GM19351 (cell line): Measurements from ENCODE around the gene PALD1.

Source experiments
- ATAC-seq: cut with Tn5 transposase; IDR thresholded peaks from one replicate; pipeline ENCODE4 v1.9.1; 2021; ENCODE audit warnings: mild to moderate bottlenecking, moderate library complexity; ENCODE audit not compliant: unreplicated experiment

The PALD1 gene

DNA sequence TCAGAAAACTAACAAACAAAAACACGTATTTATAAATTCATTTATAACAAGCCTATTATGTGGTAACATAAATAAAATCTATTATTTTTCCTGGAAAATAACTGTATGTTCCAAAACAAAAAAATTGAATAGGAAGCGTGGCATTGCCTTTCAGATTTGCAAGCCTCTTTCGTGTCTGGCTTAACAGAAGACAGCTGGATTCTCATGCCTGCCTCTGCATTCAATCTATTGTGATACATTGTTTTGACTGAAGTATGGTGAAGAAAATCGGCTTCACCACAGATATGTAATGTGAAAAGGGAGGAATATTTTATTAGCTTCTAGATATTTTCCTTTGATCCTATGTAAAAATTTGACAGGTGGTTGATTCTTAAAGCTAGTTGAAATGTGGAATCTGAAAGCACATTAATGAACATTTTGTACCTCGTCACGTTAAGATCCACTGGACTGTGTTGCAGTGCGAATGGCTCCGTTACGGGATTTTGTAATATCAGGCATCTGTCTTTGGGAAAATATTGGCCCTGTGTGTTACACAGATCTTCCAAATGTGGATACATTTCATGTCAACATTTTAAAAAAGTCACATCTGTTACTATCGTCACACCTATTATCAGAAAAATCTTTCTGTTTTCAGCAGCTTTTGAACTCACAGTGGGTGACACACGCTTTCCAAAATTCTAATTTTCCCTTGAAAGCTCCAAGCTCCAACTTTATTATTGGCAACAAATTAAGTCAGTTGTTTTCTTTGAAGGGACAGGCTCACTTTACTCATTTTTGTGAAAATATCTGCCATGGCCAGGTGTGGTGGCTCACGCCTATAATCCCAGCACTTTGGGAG lies 26.2 kb downstream of the PALD1 start:
- no peak for ATAC-seq

DNA sequence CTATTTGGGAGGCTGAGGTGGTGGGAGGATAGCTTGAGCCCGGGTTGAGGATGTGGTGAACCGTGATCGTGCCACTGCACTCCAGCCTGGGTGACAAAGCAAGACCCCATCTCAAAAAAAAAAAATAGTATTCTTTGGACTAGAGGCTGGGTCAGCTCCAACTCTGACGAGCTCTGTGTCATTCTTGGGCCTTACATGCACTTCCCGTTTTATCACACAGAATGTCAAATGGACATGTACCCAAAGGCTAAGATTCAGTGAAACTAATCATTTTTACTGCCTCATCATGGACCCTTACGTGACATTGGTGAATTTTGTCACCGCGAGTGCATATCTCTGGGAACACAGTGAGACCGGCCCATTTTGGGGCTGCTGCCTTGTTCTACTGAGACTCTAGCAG lies 27.3 kb downstream of the PALD1 start:
- no peak for ATAC-seq

DNA sequence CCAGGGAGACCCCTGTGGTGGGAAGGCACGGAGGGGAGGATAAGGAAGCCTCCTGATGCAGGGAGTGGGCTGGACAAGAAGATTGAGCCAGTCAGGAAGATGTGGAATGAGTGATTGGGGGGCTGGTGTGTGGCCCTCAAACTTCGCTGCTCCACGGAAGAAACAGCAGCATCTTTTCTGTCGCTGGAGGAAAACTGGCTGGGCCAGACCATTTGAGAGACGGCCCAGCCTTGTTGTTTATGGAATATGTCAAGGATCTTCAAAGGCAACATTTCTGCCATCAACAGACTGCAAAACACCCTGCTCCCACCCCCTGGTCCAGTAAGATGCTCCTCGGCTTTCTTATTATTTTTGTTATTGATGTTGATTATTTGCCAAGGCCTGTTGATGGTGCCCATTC lies 29.4 kb downstream of the PALD1 start:
- ATAC-seq: no peak

DNA sequence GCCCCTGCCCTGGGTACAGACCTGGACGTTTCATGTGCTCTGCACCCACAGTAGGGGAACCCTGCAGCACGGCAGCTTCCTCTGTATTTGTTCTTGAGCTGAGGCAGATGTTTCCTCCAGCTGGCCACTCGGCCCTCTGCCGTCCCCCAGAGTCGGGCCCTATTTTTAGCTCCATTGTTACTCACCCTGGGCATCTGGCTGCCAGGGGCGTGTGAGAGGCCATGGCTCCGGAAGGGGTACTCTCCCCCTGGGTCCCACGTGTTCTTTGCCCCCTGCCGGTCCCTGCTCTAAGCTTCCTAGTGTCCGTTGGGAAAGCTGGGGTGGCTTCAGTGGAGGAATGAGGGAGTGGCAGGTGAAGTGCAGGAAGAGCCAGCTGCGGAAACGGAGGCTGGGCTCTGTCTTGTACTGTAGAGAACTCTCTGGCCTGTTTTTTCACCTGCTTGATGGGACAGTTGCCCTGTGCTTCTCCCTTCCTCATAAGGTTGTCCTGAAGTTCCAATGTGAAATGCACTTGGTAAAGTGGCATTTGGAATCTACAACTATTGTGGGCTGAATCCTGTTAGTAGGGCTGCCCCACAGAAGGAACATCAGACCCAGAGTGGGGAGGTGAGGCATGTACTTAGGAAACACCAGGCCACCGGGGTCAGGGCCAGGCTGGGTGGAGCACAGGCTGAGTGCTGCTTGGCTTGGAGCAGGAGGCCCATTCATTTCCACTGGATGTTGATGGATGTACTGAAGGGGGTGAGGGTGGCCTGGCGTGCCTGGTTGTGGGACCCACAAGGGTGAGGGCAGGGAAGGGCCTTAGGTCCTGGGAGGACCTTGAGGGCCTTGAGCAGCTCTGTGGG lies 30.6 kb downstream of the PALD1 start:
- ATAC-seq: no peak

DNA sequence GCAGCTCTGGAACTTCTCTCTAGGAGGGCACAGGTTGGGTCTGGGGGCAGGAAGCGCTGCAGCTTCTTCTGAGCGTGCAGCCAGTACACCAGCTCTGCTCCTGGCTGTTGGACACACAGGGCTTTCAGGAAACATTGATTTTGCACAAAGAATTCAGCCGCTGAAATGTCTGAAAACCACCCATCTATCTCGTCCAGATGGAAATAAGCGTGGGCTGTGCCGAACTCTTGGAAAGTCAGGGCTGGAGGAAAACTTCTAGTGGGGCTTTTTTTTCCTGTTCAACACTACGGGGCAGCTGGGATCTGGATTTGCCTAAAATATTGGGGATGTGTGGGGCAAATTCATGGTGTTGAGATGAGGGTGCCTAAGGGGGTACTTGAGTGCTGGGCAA lies 31.2 kb downstream of the PALD1 start:
- ATAC-seq: no peak

DNA sequence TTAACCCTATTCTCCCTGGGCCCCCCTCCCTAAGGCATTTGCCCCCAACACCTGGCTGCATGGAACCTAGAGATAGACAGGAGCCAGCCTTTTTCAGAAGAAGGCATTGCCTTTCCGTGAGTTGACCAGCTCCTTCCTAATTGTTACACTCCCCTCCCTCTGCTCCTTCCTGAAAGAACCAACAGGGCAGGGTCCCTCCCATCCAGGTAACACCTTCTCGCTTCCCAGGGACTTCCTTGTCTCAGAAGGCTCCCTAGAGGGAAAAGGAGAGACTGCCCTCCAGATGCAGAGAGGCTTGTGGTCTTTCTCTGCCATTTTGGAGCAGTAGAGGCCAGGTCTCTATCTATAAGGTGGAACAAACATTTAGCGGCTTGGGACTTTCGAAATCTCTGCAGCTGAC lies 31.9 kb downstream of the PALD1 start:
- ATAC-seq: no peak

DNA sequence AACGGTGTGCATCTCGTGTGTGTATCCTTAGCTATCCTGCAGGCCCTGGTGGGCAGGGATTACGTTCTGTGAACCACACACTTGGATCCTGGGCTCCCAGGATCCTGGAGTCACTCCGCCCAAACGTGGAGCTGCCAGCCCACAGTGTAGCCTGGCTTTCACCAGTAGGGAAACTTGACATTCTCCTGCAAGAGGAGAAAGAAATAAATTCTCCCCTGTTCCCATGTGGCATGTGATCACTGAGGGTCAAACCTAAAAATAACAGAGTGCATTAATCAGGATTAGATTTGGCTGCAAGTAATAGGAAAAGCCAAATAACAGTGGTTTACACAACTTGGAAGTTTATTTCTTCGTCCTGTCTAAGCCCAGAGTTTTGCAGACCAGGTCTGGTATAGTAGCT lies 32.3 kb downstream of the PALD1 start:
- no peak for ATAC-seq

DNA sequence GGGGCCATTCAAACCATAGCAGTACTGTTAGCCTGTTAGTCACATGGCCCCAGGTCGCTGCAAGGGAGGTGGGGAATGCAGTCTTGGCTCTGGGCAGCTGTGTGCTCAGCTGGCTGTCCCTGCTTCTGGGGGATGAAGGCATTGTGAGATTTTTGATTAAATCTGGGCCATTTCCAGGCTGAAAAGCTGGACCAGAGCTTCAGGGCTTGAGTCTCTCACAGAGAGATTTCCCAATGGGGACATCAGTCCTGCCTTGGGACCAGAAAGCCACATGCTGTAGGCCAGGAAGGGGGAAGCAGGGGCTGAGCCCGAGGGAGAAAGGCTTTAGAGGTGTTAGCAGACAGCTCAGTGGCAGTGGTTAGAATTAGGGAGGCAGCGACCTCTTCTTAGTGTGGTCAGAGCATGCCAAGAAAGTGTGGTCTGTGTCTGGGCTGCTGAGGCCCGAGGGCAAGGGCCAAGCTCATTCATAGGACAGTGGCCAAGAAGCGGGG lies 33.6 kb downstream of the PALD1 start:
- no peak for ATAC-seq

DNA sequence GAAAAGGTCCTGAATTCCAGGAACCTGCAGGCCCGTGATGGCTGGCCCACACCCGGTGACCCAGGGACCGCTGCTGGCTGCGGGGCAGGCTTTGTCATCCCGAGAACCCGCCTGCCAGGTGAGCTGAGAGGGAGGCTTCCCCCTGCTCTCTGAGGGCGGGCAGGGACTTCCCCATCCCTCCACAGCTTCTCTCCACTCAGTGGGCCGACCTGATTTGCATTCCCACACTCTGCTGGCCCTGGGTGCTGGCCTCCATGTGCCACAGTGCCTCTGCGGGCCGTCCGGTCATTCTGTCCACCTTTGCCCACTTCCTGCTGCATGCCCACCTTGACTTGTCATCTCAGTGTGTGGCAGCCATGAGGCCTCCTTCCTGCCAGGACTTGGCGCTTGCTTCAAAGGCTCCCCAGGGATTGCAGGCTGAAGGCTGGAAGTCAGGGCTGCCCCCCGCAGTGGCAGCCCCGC lies 35.3 kb downstream of the PALD1 start:
- peak; percentile 98 for ATAC-seq

DNA sequence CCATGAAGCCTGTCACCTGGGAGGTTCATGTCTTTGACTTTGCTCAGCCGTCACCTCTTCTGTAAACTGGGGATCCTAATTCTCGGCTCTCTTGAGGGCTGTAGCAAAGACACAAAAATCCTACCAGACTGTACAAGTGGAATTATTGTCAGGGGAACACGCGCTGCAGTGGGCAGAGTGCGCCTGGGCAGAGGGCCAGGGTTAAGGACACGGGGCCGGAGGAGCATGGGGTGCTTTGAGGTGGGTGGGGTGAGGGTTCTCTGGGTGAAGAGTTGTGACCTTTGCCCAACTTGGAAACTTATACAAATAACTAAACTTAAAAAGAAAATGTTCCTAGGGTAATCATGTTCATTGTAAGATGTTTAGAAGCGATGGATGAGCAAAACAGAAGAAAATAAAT lies 36.0 kb downstream of the PALD1 start:
- ATAC-seq: no peak

DNA sequence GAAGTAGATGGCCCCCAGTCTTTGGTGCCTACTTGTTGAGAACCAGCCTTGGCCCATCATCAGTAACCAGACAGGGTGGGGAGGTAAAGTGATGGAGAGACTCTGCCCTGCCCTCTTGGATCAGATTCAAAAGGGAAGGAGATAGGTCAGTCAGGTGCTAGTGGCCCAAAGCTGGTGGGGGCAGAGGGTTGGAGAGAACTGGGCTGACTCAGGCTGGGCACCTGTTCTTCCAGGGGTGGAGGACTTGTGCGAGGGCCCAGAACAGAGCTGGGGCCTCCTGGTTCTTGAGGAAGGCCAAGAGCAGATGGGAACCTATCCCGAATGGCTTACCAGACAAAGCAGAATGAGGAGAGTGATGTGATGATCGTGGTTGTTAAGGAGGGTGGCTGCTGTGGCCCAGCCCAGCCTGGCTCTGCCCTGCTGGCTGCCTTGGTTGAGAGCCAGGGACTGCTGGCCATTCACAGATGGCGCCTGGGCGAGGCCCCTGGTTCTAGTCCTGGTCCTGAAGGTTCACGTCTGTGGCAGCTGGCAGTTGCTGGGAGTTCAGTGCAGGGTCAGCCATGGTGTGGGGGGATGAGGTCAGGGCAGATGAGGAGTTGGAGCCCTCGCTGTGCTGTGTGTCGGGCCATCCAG lies 36.6 kb downstream of the PALD1 start:
- no peak for ATAC-seq

DNA sequence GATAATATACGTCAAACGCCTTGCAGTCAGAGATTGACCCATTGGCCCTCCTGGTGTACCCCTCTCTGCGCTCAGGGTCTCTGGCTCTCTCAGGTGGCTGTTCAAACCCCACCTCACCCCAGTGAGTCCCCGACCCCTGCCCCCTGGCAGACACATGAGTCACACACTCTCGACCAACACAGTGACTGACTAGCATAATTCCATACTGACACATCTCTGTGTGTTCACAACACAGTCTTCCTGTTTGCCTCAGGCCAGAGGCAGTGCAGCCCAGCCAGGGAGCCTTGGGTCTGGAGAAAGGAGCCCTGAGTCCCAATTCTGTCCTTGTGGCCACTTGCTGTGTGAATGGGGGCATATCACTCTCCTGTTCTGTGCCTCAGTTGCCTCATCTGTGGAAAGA lies 40.1 kb downstream of the PALD1 start:
- no peak for ATAC-seq

DNA sequence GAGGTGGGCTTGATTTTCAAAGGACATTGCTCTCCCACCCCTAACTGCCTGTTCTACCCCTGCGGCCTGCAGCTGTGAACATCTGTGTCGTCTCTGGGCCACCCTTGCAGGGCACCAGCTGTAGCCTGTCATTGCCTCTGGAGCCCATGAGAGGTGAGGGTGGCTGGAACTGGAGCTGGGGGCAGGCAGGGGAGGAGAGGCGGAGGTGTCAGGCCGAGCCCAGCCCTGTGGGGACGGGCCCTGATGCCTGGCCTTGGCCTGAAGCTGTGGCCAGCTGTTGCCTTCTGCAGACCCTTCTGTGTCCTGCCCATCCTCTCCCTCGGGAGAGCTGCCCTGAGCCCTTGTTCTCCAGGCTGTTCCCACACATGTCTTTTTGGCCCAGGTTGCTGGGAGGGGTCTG lies 44.5 kb downstream of the PALD1 start:
- no peak for ATAC-seq

DNA sequence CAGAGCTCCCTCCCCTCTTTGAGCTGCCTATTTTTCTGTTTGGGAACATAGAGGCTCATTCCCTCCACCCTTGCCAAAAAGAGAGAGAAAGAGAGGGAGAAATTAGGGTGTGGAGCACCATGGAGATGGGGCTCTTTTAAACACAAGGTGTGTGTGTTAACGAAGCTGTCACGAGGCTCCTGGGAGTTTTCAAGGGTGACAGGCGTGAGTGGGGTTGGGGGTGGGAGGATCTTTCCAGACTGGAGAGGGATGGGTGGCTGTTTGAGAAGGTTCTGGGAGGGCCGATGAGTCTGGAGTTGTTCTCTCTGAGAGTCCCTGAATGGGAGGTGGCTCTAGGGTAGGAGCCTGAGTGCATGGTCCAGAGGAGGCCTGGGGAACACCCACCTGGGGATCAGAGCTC lies 45.0 kb downstream of the PALD1 start:
- ATAC-seq: no peak

DNA sequence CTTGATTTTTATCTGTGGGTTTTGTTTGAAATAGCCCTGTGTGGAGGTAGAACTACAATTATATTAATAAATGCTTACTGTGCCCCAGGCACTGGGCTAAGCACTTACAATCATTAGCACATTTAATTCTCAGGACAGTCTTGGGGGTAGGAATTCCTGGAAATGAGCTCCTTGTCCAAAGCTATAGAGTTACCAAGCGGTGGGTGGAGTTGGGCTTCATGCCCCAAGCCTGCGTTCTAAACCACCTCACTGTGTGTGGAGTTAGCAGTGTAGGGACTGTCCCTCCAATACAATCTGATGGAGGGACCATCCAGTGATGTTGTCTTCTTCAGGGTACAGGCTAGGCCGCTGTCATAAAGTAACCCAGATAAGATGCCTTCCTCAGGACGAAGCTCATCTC lies 49.7 kb downstream of the PALD1 start:
- ATAC-seq: no peak

DNA sequence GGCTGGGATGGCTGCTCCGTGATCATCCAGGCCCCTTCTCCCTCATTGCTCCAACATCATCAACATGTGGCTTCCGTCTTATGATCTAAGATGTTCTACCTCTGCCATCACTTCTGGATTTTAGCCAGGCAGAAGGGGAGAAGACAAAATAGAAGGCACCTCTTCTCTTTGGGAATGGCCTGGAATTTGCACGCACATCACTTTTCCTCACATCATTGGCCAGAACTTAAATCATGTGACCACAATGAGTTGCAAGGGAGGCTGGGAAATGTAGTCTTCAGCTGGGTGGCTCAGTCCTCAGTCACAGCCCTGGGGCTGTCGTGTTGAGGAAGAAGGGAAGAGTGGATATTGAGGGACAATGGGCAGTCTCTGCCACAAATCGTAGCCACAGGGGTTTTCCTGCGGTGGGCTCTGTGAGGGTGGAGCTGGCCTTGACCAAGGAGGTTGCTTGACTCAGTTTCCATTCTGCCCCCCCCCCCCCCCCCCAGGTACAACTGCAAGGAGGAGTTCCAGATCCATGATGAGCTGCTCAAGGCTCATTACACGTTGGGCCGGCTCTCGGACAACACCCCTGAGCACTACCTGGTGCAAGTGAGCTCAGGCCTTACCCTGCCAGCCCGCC lies 50.3 kb downstream of the PALD1 start:
- no peak for ATAC-seq

DNA sequence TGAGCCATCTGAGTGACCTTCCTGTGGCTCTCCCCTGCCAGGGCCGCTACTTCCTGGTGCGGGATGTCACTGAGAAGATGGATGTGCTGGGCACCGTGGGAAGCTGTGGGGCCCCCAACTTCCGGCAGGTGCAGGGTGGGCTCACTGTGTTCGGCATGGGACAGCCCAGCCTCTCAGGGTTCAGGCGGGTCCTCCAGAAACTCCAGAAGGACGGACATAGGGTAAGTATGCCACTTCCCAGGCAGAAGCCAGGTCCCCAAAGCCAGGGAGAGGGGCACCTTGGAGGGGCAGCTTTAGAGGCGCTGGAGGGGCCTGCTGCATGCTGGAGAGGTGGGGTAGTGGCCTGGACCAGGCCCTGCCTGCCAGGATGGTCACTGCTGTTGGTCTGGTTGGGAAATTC lies 51.3 kb downstream of the PALD1 start:
- no peak for ATAC-seq

DNA sequence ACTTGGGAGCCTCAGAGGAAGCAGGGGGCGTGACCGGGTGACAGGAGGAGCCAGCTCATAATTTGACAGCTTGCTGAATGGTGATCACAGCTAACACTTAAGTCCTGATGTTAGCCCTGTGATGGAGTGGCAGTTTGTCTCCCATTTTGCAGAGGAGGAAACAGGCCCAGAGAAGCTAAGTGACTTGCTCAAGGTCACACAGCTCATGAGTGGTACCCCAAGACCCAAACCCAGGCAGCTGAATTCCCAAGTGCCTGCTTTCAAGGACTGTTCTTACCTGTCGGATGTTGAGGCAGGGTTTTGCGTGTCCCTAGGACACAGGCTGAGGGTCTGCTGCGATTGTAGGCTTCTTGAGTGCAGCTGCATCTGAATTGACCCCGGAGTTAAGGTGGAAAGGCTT lies 51.7 kb downstream of the PALD1 start:
- ATAC-seq: no peak

DNA sequence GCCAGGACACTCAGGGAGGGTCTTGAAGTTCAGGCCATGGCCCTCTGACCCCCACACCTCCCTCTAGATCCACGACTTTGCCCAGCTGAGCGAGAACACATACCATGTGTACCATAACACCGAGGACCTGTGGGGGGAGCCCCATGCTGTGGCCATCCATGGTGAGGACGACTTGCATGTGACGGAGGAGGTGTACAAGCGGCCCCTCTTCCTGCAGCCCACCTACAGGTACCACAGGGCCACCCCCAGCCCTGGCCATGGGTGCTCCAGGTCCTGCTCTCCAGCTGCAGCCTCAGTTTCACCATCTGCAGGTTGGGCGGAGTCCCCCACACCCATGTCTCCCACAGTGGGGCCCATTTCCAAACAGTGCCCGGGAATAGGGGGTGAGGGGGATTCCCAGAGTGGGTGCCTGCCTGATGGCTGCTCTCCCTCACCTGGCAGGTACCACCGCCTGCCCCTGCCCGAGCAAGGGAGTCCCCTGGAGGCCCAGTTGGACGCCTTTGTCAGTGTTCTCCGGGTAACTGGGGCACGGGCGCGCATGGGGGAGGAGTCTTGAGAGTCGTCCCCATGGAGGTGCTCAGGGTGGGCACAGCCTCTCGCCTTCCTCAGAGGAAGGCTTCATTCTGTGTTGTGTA lies 54.1 kb downstream of the PALD1 start:
- no peak for ATAC-seq

DNA sequence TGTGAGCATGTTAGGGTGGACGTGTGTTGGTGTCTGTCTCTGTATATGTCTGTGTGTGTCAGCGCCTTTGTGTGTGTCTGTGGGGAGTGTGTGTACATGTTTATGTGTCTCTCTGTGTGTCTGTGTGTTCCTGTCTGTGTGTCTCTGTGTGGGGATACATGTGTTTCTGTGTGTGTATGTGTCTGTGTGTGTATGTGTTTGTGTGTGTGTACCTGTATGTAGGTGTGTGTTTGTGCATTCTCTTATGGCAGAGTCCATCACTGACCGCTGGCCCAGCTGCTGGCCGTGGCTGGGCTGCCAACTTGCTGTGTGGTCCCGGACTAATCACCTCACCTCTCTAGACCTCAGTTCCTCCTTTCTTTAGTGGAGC lies 54.6 kb downstream of the PALD1 start:
- no peak for ATAC-seq

DNA sequence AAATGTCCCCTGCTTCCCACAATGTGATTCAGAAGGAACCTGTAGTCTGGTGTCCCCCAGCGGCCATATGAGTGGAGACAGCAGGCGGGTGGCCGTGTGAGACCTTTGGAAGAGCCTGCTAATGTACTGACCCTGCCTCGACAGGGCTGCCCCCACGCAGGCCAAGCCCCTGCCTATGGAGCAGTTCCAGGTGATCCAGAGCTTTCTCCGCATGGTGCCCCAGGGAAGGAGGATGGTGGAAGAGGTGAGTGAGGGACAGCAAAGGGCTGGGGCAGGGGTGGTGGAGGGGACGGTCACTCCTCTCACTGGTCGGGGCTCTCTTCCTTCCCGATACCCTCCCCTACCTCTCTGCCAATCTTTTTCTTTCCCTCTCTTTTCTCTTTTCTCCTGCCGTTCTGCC lies 55.7 kb downstream of the PALD1 start:
- no peak for ATAC-seq
